PC-9 (cell line): ENCODE results near the gene DOCK9.

Experiments used
- EZH2 ChIP-seq: fragments of 200-600 bp; sonication (generic); IDR thresholded peaks from 2 replicates; pipeline ENCODE4 v1.8.0; 2017; ENCODE audit warnings: antibody characterized with exemption, low read depth
- TF ChIP-seq, protein P1 (sequence below): fragments of 200-600 bp; sonication (generic); conservative IDR thresholded peaks from 2 replicates; pipeline ENCODE4 v1.6.1; 2017; ENCODE audit warnings: mixed run types, antibody characterized with exemption, mild to moderate bottlenecking, moderate library complexity

DNA sequence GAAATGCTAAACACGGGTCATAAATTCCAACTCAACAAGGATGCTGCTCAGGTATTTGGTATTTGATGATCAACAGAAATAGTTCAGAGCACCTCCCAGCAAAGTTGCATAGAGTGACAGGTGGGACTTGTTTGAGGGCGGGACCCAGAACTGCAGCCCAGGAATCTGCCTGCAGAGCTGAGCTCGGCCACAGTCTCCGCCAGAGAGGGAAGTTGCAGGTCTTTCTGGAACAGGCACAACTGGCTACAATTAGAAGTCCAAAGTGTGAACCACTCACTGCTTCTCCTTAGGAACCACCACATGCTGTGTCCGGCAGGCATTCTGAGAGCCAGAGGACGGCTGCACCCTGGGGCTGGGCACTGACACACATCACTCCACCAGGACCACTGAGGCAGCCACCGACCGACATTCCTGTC, 226.5 kb downstream of the DOCK9 start:
- TF ChIP-seq, protein P1, sequence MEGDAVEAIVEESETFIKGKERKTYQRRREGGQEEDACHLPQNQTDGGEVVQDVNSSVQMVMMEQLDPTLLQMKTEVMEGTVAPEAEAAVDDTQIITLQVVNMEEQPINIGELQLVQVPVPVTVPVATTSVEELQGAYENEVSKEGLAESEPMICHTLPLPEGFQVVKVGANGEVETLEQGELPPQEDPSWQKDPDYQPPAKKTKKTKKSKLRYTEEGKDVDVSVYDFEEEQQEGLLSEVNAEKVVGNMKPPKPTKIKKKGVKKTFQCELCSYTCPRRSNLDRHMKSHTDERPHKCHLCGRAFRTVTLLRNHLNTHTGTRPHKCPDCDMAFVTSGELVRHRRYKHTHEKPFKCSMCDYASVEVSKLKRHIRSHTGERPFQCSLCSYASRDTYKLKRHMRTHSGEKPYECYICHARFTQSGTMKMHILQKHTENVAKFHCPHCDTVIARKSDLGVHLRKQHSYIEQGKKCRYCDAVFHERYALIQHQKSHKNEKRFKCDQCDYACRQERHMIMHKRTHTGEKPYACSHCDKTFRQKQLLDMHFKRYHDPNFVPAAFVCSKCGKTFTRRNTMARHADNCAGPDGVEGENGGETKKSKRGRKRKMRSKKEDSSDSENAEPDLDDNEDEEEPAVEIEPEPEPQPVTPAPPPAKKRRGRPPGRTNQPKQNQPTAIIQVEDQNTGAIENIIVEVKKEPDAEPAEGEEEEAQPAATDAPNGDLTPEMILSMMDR = no peak
- no peak for TF ChIP-seq EZH2
